NCI-H2107 (cell line): Measurements from ENCODE around the gene GNG13.
"Not testable (repeated sequence)": the region's sequence is repeated elsewhere in the genome, so short reads cannot be mapped to it uniquely, and the experiment has no call there.

ENCODE experiments used
- DNase-seq: peaks from one replicate; lab custom pipeline; 2025; lab: John Stamatoyannopoulos, UW

GNG13 gene, protein sequence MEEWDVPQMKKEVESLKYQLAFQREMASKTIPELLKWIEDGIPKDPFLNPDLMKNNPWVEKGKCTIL

GRCh38 chr16:799948-800833, at the start of gene GNG13:
Gene GNG13, minus strand, starts transcription at chr16:800734. Its CDS starts 1,657 bp downstream, at chr16:799077.
- DNase-seq = no peak

GRCh38 chr16:848510-849253, 48.1 kb upstream of the GNG13 start:
- no peak for DNase-seq

DNA sequence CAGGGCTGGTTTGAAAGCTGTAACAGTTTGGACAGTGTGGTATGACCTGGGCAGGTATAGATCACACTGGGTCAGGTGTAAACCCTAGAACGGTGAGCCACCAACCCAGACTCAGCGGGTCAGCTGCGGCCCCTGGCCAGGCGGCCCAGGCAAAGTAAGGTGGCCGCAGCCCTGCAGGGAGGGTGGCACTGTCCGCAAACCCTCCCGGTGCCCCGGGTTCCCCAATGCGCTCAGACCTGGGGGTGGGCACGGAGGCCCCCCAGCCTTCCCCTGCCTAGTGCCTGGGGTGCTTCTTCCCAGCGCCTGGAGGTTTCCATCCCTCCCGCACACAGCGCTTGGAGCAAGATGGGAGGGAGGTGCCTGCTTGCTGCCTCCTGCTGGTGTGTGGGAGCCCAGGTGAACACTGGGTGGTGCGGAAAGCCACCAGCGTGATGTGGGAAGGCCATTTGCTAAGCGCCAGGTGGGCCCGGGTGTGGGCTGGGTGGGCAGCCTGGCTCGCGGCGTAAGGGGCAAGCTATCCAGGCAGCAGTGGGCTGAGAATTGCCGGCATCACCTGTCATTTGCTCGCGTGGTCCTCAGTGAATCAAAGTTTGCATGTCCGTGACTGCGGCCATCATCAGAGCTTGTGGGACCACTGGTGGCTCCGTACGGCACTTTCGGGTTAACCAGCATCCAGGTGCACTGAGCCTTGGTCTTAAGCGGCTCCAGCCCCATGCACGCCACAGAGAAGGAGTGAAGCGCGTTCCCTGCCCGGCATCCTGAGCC, 47.3 kb upstream of the GNG13 start:
- no peak for DNase-seq

DNA sequence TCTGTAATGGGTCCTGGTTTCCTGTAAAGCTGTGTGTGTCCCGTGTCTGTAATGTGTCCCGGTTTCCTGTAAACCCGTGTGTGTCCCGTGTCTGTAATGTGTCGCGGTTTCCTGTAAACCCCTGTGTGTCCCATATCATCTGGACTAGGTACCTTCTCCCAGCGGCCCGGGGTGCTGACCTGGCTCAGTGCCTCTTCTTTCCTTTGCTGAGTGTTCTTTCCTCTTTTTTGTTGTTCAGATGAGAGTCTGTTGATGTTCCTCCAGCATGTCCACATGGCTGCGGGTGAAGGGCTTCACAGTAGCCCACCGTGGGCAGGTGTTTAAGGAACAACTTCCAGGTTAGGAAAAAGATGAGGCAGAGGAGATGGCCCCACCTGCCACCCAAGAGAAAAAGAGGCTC, 46.6 kb upstream of the GNG13 start:
- no peak for DNase-seq

DNA sequence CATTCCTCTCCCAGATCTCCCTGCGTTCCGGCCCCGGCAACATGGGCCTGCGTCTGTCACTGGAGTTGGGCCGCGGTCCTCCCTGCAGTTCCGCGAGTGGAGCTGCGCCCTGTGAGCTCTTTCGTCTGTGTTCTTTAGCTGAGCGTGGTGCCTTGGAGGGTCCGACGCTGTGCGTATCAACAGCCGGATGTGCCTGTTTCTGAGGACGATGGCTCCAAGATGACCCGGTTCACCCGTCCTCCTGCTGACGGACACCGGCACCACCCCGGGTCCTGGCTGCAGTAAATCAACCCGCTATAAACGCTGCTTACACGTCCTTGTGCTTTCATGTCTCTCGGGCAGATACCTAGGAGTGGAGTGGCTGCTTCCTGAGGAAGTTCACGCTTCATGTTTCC, 44.8 kb upstream of the GNG13 start:
- no peak for DNase-seq

- no peak for DNase-seq
Measured at GRCh38 chr16:844638-845350, 44.3 kb upstream of the GNG13 start.

GRCh38 chr16:843771-844170, 43.2 kb upstream of the GNG13 start:
- no peak for DNase-seq

DNA sequence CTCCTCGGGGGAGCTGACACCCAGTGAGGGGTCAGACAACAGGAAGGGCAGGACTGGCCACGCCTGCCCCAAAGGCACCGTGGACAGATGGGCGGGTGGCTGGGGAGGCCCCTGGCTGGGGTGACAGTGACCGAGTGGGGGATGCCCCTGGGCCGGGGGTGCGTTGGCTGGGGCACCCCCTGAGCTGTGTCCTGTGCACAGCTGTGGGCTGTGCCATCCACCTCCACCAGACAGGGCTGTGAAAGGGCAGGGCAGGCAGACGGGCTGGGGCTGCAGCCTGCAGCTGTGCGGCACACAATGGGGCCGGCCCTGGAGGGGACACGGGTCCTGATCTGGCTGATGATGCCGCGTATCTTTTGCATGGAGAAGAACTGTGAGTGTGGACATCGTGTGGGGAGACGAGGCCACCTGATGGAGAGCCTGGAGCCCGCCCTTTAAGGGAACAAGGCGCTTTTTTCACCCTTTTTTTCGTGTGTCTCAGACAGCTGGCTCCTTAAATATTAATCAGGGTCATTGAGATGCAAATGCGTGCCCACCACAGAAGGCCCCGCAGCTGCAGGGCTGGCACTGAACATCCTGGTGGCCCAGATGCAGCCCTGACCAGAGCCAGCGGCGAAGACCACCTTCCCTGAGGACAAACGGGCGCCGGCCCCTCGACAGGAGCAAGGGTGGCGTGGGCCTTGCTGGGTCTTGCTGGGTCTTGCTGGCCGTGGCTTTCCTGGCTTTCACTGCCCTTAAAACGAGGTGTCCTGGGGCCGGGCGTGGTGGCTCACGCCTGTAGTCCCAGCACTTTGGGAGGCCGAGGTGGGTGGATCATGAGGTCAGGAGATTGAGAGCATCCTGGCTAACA, 42.4 kb upstream of the GNG13 start:
- no peak for DNase-seq

GRCh38 chr16:842061-842476, 41.5 kb upstream of the GNG13 start:
- no peak for DNase-seq

DNA sequence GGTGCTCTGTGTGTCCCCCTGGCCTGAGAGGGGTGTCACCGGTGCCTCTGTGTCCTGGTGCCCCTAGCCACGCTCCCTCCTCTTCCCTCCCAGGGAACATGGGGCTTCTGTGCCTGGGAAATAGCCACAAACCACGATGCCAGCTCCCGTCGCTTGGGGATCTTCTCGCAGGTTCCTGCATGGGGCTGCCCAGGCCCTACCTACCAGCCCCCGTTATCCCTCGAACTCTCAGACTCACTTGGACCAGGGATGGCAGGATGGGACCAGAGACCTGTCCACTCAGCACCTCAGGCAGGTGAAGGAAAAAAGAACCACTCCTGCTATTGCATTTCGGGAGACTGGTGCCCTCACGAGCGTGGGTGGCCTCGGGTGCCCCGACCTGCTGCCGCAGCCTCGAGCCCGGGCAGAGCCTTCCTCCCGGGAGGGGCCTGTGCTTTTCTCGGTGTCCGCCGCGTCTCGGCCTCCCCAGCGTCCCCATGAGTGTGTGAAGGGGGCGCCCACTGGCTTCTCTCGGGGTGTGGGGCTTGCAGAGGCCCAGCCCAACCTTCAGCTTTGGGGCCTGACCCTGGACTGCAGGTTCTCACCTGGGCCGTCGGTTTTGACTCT, 41.0 kb upstream of the GNG13 start:
- no peak for DNase-seq

- DNase-seq = no peak
Measured at GRCh38 chr16:840561-841454, 40.3 kb upstream of the GNG13 start.

DNA sequence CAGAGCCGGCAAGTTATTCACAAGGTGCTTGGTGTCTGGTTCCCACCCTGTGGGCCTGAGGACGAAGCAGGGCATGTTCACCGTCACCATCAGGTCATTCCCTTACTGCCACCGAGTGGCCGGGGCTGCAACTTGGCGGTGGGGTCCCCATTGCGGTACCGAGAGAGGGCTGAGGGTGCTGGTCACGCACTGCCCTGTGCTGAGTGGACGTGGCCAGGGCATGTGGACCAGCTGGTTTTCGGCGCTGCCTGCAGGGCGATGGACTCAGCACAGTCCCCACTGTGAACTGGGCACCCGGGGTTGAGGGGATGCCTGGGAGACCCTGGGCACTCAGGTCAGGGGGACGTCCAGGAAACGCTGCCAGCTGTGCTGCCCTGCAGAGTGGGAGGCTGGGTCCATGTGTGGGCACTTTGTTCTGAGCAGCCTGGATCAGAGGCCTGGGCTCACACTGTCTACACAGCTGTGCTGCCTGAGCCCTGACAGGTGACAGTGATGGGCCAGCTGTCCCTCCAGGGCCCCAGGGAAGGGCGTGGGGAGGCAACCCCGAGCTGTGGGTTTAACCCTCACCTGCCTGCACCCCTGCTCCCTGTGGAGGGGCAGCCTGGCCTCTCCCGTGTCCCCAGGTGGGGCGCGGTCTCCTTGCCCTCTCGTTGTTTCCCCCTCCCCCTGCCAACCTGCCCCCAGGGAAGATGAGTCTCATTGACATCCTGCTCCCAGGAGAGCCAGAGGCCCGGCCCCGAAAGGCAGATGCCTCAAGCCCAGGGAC, 39.3 kb upstream of the GNG13 start:
- no peak for DNase-seq

- no peak for DNase-seq
Measured at GRCh38 chr16:838741-839140, 38.2 kb upstream of the GNG13 start.

- not testable (repeated sequence) for DNase-seq
Measured at GRCh38 chr16:836822-837221, 36.3 kb upstream of the GNG13 start.

GRCh38 chr16:836221-836620, 35.7 kb upstream of the GNG13 start:
- DNase-seq = no peak

DNA sequence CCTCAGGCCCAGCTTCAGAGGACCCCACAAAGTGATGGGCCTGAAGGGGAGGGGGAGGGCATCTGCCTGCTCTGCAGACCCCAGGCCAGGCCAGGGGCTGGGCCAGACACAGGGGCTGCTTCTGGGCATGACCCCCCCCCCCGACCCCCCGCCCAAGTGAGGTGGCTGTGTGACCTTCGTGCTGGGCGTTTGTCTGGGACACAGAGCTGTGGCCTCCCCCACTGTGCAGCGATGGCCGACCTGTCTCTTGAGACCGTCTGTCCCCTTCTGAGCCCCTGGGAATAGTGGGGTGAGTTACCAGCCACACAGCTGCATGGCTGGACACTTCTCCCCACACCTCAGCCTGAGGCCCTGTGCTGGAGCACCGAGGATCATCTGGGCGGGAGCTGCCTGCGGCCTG, 34.8 kb upstream of the GNG13 start:
- no peak for DNase-seq

DNA sequence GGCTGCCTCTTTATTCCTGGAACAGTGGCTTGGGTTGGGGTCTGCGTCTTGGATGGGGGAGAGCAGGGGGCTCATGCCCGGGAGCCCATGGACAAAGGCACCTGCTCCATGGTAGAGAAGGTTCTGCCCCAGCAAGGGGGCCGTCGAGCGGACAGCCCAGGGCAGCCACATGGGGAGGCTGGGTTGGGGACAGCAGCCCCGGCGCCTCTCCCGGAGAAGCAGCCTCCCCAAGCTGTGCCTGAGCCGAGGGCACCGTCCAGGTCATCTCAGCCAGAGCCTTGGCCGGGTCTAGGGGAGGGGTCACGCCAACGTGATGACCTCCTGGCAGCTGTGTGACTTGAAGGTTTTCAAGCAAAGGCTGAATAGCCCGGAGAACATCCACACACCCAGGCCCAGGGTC, 32.9 kb upstream of the GNG13 start:
- DNase-seq = no peak

GRCh38 chr16:832652-833336, 32.3 kb upstream of the GNG13 start:
- no peak for DNase-seq
